KOPT-K1 (cell line): ENCODE results near the gene CKS1B.

Experiments
- H3K27ac ChIP-seq: fragments of 200-600 bp; sonication (generic); 2 replicates; pipeline ENCODE4 v1.5.1; 2016; ENCODE audit warnings: antibody characterized with exemption, mild to moderate bottlenecking, low read depth, low read length; ENCODE audit not compliant: poor library complexity, severe bottlenecking
- H3K36me3 ChIP-seq: fragments of 200-600 bp; sonication (generic); 2 replicates; pipeline ENCODE4 v1.5.1; 2017; ENCODE audit warnings: antibody characterized with exemption, mild to moderate bottlenecking, low read length, moderate library complexity; ENCODE audit not compliant: insufficient read depth
- H3K9me3 ChIP-seq: fragments of 200-600 bp; sonication (generic); 2 replicates; pipeline ENCODE4 v1.5.1; 2017; ENCODE audit warnings: antibody characterized with exemption, low read length, mild to moderate bottlenecking; ENCODE audit not compliant: insufficient read depth, poor library complexity, severe bottlenecking

CKS1B gene

GRCh38 chr1:154956544-154956941 is 17.9 kb upstream of the CKS1B start:
- Histone ChIP-seq H3K9me3 (no peaks in the 10 kb centered on the region), H3K36me3 (peaks cover 23% of the 10 kb centered on the region), H3K27ac (peak overlapping the region; percentile 94)

- H3K9me3 ChIP-seq = no peaks in the 10 kb centered on the region
- peaks cover 23% of the 10 kb centered on the region for H3K36me3 ChIP-seq
- peak overlapping the region; percentile 94 for H3K27ac ChIP-seq
Observed at GRCh38 chr1:154957091-154957657, 17.3 kb upstream of the CKS1B start.

- Histone ChIP-seq H3K27ac (no peak overlapping the region), H3K9me3 (no peaks in the 10 kb centered on the region), H3K36me3 (peaks cover 27% of the 10 kb centered on the region)
Observed at GRCh38 chr1:154958036-154958435, 16.4 kb upstream of the CKS1B start.

GRCh38 chr1:154958681-154959425 is 15.6 kb upstream of the CKS1B start:
- H3K9me3 ChIP-seq = no peaks in the 10 kb centered on the region
- H3K36me3 ChIP-seq = peaks cover 35% of the 10 kb centered on the region
- H3K27ac ChIP-seq = no peak overlapping the region

GRCh38 chr1:154959426-154959780 is 15.1 kb upstream of the CKS1B start:
- H3K27ac ChIP-seq = no peak overlapping the region
- H3K36me3 ChIP-seq = peaks cover 40% of the 10 kb centered on the region

GRCh38 chr1:154960446-154961136 is 13.9 kb upstream of the CKS1B start:
- Histone ChIP-seq H3K9me3 (no peaks in the 10 kb centered on the region), H3K36me3 (peaks cover 52% of the 10 kb centered on the region), H3K27ac (peak overlapping the region; percentile 97)

More at GRCh38 chr1:154959426-154959780, 15.1 kb upstream of the CKS1B start:
- no peaks in the 10 kb centered on the region for H3K9me3 ChIP-seq

GRCh38 chr1:154961207-154962155 is 13.0 kb upstream of the CKS1B start, which contains the start of gene PYGO2:
TSS of gene PYGO2 (minus strand) at chr1:154961782. CDS start at chr1:154961576, 206 bp downstream.
- H3K27ac ChIP-seq = peak within 1 kb of the TSS; percentile 97
- H3K9me3 ChIP-seq = no peaks in the 10 kb centered on the region
- peaks cover 61% of the 10 kb centered on the region for H3K36me3 ChIP-seq

- H3K27ac ChIP-seq = peak overlapping the region; percentile 97
Observed at GRCh38 chr1:154962156-154962749, 12.2 kb upstream of the CKS1B start.

GRCh38 chr1:154962795-154963330 is 11.6 kb upstream of the CKS1B start:
- no peaks in the 10 kb centered on the region for H3K9me3 ChIP-seq
- peak overlapping the region; percentile 97 for H3K27ac ChIP-seq
- peaks cover 72% of the 10 kb centered on the region for H3K36me3 ChIP-seq

More at GRCh38 chr1:154962156-154962749, 12.2 kb upstream of the CKS1B start:
- no peaks in the 10 kb centered on the region for H3K9me3 ChIP-seq
- peaks cover 69% of the 10 kb centered on the region for H3K36me3 ChIP-seq

GRCh38 chr1:154963643-154964042 is 10.8 kb upstream of the CKS1B start:
- Histone ChIP-seq H3K9me3 (no peaks in the 10 kb centered on the region), H3K36me3 (peaks cover 72% of the 10 kb centered on the region), H3K27ac (no peak overlapping the region)

GRCh38 chr1:154964359-154964758 is 10.1 kb upstream of the CKS1B start:
- Histone ChIP-seq H3K27ac (no peak overlapping the region), H3K36me3 (peaks cover 72% of the 10 kb centered on the region), H3K9me3 (no peaks in the 10 kb centered on the region)

GRCh38 chr1:154966111-154966510 is 8.4 kb upstream of the CKS1B start:
- peaks cover 72% of the 10 kb centered on the region for H3K36me3 ChIP-seq
- no peak overlapping the region for H3K27ac ChIP-seq

GRCh38 chr1:154967331-154967950 is 7.0 kb upstream of the CKS1B start:
- Histone ChIP-seq H3K27ac (no peak overlapping the region), H3K36me3 (peaks cover 74% of the 10 kb centered on the region), H3K9me3 (no peaks in the 10 kb centered on the region)

More at GRCh38 chr1:154966111-154966510, 8.4 kb upstream of the CKS1B start:
- no peaks in the 10 kb centered on the region for H3K9me3 ChIP-seq

GRCh38 chr1:154968731-154969130 is 5.8 kb upstream of the CKS1B start:
- Histone ChIP-seq H3K9me3 (no peaks in the 10 kb centered on the region), H3K36me3 (peaks cover 66% of the 10 kb centered on the region)

More at GRCh38 chr1:154968731-154969130, 5.8 kb upstream of the CKS1B start:
- H3K27ac ChIP-seq = no peak overlapping the region
